ENCODE results near the gene CEND1.

The CEND1 gene

DNA sequence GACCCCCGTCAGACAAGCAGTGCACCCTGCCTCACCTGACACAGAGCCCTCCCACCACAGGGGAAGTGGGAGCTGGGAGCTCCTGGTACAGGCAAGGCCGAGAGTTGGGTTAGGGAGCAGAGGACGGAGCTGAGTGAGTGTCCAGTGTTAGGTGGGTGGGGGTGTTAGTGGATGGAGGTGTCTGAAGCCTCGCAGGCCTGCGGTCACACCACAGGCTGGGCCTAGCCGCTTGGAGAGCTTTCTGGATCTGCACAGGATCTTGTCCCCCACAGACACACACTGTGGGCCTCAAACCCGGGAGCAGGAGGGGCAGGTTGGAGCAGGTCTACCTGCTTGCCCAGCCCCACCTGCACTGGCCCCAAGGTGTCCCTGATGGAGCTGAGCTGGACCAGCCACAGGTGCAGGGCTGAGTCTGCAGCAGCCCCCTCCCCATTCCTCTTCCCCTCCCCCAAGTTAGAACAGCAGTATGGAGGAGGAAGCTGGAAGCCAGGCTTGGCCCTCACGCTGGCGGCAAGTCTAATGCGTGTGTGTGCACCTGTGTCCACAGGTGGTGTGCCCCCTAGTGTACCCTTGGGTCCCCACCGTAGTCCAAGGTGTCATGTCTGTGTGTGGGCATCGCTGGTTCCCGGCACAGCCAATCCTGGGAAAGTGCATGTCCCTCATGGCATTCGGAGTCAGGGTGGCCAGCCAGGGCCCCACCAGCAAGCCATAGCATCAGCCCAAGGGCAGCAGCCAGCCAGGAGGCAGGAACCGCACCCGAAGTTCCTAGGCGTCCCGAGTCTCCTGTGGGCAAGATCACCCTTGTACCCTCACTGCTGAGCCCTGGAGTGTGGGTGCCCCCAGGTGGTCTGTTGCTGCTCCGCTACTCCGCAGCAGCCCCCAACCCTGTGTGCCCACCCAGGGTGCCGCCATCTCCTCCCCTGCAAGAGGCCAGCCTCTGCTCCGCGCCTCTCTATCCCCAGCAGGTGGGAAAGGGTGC lies 10.6 kb downstream of the CEND1 start:
- no peak for DNase-seq (ENCODE audit: low read depth, low spot score)

DNA sequence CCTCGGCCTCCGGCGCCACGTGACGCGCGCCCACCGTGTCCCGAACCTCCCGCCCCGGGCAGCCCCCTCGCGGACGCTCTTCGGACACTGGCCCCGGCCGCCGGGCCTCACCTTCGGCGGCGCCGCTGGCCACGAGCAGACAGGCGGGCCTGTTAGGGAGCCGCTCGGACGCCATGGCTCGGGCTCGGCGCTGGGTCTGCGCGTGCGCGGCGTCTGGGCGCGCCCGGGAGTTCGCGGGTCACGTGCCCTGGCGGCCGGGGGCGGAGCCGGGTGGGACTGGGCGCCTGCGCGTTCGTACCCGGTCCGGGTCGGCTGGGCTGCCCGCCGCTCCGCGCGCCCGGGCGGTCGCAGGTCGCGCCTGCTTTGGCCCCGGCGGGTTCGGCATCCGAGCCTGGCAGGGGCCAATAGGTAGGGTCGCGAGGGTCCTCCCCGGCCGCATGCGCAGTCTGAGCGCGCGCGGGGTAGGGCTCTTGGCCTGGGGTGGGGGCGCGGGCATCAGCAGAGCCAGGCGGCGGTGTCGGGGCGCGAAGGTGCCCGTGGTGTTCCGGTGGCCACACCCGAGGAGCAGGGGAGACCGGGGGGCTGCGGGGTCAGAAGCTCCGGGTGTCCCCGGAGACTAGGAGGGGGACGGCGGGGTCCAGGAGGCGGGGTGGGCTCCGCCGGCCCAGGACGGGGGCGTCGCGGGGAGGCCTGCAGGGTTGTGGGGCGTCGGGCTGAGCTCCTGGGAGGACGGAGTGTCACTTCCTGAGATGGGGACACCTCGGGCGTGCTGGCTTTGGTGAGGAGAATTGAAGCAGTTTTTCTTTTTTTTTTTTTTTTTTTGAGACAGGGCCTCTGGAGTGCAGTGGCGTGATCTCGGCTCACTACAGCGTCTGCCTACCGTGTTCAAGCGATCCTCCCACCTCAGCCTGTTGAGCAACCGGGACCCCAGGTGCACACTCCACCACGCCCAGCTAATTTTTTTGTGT lies 12.3 kb downstream of the CEND1 start, which contains the start of gene GATD1:
TSS of gene GATD1 (minus strand) at position 200 of the 968 bp plus-strand sequence. CDS start at position 175, 25 bp downstream.
- peak; percentile 88 for DNase-seq (ENCODE audit: low read depth, low spot score)

DNA sequence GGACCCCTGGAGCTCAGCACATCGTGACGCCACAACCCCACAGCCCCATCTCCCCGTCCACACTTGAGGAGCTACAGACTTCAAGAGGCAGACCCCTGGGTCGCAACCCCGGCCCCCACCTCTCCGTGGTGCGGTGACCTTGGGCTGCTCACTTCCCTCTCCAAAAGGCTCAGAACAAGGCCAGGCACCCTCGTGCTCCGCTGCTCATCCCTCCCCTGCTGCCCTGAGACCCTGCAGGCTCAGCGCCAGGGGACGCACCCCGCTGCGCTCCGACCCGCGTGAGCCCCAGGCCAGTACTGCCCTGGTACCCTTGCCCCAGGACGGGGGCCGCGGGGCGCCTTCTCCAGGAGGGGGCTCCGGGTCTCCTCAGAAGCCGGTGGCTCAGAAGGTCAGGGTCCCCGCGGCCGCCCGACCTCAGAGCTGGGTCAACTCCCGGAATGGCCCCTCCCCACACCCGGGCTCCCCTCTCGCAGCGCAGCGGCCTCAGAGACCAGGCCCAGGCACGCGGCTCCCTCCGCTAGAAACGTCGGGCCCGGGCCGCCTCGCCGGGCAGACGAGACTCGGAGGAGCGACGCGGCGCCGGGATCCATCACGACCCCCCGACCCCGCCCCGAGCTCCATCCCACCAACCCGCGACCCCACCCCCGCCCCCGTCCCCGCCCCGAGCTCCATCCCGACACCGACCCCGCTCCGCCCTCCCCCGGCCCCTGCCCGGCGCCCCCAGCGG lies 13.2 kb downstream of the CEND1 start:
- DNase-seq (ENCODE audit: low read depth, low spot score) = peak; percentile 71

DNA sequence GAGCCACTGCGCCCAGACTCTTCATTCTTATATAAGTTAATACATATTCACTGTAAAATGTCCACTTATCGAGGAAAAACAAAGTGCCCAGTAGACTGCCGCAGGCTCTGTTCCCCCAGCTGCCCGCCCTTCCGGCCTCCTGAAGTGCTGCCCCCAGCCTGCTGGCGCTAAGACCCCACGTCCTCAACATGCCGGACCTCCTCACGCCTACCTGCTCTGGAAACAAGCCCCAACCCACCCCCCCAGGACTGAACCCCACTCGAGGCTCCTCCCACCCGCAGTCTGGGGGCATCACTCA lies 13.7 kb downstream of the CEND1 start:
- no peak for DNase-seq (ENCODE audit: low read depth, low spot score)

DNA sequence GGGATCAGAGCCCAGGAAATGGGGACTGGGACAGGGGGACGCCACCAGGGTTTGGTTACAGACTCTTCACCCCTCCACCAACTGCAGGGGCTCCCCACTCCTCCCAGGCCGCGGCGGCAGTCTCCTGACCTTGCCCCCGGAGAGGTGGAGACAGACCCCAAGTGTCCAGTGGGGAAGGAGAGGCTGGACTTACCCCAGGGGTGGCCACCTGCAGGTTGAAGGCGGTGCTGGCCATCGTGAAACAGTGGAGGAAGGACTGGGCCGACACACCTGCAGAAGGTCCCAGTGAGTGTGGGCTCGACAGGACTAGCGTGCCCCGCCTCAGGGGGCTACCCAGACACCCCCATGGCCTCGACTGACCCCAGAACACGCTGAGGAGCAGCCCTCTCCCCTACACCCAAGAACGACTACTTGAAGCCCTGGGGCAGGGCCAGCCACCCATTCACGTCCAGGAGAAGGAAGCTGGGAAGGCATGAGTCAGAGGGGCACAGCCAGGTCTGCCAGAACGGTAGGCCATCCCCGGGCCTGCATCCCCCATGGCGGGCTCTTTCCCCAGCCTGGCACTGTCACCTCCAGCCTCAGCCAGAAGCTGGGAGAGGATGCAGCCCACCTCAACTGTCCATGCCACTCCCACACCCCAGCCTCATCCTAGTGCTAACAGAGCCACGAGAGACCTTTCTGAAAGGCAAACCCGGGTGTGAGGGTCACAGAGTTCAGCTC lies 14.9 kb downstream of the CEND1 start:
- no peak for DNase-seq (ENCODE audit: low read depth, low spot score)

DNA sequence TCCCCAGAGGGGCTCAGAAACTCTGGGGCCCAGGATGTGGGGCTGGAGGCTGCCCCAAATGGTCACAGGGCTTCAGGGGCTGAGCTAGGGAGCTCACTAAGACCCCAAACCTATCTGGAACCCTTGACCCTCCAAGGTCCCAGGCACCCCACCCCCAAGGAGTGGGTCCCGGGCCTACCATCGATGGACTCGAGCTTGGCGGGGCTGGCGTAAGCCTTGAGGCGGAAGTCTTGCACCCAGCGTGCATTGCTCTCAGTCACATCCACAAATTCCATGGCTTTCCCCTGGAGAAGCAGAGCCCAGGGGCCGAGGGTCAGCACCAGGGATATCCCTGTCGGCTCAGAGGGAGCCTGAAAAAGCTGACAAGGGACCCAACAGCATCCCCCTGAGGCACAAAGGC lies 16.1 kb downstream of the CEND1 start:
- DNase-seq (ENCODE audit: low read depth, low spot score) = no peak

DNA sequence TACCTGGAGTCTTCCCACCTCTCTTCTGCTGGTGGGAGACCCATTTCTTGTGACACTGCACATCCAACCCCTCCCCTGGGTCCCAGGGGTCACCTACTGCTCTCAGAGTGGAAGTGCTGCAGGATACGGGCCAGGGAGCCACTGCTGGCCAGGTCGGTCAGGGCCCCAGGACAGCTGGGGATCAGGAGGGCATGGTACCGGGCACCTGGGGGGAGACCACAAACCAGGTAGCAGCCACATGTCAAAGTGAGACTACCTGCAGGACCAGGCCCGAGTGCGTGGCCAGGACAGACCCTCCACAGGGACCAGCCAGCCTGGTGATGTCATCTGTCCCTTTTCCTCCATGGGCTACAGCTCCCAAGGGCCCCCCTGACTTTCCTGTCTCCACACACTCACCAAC lies 16.5 kb downstream of the CEND1 start:
- no peak for DNase-seq (ENCODE audit: low read depth, low spot score)

DNA sequence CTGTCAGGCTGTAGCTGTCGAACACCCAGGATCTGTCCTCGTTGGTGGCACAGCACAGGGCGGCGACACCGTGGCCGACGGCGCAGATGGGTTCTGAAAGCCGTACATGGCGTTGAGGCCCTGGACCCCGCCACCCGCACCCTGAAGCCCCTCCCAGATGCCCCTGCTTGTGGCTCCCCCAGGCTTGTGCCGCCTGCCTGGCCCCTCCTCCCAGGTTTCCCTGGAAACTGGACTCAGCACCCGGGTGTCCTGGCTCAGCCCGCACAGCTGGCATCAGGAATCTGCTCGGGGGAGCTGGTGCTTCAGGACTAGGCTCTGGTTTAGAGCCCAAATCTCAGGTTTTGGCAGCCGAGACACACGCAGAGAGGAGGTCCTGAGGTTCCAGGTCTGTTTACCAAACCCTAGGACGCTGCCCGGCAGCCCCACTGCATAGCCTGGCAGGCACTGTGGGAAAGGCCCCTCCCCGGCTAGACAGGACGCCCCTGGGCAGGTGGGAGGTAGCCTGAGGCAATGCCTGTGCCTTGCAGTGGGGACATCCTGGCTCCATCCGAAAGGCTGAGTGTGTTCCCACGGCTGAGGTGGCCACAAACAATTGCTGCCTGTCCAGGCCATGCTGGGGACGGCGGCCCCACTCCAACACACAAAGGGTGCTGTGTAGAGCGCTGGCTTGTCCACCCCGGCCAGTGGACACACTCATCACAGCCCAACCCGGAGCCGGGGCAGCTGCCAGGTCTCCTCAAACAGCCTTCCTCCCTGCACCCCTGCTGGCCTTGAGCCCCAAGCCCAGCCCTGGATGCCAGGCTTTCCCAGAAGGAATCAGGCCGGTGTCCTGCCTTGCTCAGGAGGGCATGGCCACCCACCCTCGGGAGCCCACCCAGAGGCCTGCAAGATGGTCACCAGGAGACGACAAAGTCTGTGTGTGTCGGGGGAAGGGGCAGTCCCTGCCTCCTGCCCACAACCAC lies 17.2 kb downstream of the CEND1 start:
- DNase-seq (ENCODE audit: low read depth, low spot score) = no peak

DNA sequence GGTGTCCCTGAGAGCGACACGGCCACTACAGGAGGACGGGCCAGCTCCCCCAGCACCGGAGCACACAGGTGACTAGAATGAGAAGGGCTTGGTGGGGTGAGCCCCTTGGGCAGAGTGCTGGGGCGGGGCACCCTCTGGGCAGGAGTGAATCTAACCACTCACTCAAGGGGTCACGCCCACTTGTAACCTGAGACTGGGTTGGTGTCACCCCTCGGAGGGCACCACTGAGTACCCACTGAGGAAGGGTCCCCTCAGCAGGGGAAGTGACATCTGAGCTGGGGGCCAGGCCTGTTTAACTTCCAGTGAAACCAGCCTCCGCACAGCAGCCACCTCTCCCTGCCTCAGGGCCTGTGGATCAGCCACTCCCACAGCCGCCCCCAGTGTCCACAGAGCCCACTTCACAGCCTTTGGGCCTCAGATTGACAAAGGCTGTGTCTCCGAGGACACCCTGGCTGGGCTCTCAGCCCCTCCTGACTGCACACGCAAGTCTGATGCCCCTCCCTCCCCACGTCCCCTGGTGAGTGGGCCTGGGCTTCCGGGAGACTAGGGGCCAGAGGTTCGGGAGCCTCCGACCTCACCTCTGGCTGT lies 18.2 kb downstream of the CEND1 start:
- DNase-seq (ENCODE audit: low read depth, low spot score) = no peak

DNA sequence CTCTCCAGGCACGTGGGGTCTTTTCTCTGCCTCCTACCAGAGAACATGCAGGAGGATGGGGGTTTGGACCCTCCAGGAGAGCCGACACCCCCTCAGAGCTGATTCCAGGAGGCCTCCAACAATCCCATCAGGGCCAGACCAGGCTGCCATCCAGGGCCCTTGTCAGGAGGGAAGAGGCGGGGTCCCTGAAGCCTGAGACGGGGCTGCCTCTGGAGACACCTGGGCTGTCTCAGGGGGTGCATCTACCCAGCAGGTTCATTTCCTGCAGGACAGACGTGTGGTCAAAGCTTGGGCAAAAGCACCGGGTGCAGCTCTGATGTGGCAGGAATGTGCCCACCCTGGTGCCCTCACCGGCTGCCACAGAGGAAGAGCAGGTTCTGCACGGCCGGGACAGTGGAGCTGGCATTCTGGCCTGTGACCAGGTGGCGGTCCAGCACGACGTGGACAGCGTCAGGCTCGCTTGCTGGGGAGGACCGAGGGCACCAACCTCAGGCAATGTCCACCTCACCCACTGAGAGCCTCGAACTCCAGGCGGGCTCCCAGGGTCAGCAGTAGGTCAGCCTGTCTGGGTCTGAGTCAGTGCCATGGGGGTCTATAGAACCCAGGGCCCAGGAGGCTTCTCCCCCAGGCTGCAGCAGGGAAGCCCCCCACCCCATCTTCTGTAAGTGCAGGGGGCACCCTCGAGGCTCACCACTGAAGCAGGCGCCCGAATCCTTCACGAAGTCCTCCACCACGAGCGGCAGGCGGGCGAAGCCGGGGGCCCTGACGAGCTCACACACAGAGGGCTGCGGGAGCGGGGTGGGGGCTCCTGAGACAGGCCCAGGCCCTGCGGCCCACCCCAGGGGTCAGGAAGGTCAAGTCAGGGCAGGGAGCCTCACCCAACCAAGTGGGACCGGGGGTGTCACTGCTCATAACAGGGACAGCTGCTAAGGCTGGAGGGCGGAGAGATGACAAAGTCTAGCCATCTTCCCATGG lies 19.0 kb downstream of the CEND1 start:
- no peak for DNase-seq (ENCODE audit: low read depth, low spot score)

DNA sequence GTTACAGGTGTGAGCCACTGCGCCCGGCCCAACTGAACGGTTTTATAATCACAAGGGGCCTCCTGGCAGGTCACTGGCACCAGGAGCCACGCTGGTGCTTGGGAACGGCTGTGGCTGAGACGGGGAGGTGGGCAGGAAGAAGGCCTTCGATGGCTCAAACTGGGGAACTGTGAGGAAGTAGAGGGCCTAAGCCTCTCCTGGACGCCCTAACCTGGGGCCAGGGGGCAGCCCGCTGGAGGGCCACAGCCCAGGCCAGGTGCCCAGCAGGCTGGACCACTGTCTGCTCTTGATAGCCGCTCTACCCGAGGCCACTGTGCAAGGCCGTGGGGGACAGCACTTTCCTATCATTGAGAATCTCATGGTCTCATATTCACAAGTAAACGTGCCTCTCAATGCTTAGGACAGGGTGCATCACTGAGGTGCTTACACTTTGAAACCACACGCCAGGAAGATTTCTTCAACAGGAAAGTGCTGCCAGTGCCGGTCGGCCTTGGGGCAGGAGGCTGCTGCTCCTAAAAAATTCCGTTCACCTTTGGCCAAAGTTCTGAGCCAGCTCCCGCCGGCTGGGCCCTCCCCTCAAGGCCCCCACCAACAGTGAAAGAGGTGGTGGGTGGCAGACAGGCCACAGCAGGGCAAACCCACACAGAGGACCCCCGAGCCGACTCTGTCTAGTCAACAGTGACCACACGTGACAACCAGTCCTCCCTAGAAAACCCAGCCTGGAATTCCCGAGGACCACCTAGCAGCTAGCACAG lies 19.8 kb downstream of the CEND1 start:
- DNase-seq (ENCODE audit: low read depth, low spot score) = no peak

DNA sequence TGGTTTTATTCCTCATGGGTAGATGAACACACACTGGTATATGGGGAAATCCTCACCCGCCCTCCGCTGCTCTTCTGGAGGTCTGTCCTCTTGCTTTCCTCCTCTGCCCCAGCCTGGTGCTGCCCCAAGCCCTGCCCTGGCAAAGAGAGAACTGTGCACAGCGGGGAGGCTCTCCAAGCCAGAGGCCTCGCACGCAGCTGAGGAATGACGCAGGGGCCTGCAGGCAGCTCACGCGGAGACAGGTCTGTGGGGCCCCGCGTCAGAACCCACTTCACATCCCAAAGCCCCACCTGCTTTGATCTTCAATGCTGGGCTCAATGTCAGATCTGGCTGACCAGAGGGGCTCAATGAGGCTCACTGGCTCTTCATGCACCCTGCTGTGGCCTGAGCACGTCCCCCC lies 22.7 kb downstream of the CEND1 start:
- DNase-seq (ENCODE audit: low read depth, low spot score) = no peak

DNA sequence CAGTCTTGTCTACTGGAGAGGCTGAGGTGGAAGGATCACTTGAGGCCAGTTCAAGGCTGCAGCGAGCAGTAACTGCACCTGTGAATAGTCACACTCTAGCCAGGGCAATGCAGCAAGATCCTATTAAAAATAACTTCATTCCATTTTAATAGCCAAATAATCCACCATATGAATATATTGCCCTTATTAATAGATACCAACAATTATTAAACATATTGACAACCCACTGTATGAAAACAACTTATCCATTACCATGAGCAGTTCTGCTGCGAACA lies 23.0 kb downstream of the CEND1 start:
- no peak for DNase-seq (ENCODE audit: low read depth, low spot score)

DNA sequence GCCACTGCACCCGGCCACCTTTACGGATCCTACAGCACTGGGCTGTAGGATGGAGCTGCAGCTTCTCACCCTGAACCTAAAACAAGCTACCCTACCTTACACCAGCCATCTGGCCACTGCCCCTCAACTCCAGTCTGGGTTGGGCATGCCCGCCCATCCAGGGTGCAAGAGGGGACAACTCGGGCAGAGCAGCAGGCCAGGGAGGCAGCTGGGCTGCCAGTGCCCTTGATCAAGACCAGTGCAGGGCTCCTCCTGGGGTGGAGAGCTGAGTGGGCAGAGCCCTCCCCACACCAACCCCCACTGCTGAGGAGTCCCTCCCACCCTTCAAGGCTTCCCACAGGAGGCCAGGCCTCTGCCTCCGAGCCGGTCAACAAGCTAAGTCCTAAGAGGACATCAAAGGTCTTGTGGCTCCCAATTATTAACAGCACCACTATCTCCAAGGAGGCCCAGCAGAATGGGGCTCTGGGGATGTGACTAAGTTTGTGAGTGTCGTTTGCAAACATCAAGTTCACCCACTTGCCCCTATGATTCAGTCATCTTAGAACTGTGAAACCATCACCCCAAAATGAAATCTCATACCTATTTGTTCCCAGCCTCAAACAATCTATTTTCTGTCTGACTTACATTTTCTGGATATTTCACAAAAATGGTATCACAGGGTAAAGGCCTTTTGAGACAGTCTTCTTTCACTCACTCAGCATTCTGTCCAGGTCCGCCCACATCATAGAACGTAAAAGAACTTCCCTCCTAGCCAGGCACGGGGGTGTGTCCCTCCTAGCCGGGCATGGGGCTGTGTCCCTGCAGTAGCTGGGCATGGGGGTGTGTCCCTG lies 23.6 kb downstream of the CEND1 start:
- no peak for DNase-seq (ENCODE audit: low read depth, low spot score)

DNA sequence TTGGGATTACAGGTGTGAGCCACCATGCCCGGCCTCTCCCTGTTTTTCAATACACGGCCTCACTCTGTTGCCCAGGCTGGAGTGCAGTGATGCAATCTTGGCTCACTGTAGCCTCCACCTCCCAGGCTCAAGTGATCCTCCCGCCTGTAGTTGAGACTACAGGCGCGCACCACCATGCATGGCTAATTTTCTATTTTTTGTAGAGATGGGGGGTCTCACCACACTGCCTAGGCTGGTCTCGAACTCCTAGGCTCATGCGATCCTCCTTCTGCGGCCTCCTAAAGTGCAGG lies 24.1 kb downstream of the CEND1 start:
- DNase-seq (ENCODE audit: low read depth, low spot score) = no peak

DNA sequence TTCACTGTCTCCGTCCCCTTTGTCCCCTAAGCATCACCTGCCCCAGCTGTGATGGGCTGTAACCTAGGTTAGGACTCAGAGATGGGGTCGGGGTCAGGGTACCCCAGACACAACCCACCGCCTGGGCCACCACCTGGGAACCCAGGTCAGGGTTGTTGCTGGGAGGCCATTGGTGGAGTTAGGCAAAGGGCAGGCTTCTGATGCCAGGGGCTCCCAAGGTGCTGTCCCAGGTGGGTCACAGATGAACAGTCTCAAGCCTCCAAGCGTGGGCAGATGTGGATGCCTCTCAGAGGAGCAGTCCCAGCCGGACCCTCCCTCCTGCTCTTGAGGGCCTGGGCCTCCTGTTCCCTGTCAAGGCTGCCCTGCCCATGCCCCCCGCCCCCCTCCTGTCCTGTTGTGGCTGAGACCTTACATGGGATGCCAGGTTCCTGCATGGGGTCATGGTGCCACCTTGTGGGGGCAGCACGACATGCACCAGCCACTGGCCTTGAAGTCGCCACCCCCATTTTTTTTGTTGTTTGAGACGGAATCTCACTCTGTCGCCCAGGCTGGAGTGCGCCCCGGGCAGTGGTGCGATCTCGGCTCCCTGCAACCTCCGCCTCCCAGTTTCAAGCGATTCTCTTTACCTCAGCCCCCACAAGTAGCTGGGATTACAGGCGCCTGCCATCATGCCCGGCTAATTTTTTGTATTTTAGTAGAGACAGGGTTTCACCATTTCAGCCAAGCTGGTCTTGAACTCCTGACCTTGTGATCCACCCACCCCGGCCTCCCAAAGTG lies 24.7 kb downstream of the CEND1 start:
- DNase-seq (ENCODE audit: low read depth, low spot score) = peak; percentile 72
